GM12873 (cell line): ENCODE results near the gene NOL7.

Source experiments
- CTCF ChIP-seq: IDR thresholded peaks from 2 replicates; pipeline ENCODE4 v1.5.1; 2012; ENCODE audit warnings: low read depth, mild to moderate bottlenecking, moderate library complexity, low read length, control low read depth; ENCODE audit not compliant: insufficient read depth; ENCODE audit errors: missing control alignments

Gene NOL7

GRCh38 chr6:13638014-13638413 is 22.9 kb downstream of the NOL7 start:
- no peak for TF ChIP-seq CTCF

- TF ChIP-seq CTCF, result no peak
Observed at GRCh38 chr6:13638626-13639025, 23.5 kb downstream of the NOL7 start.

- TF ChIP-seq CTCF, result no peak
Observed at GRCh38 chr6:13641315-13641714, 26.2 kb downstream of the NOL7 start.

GRCh38 chr6:13643125-13643524 is 28.0 kb downstream of the NOL7 start:
- no peak for TF ChIP-seq CTCF

- no peak for TF ChIP-seq CTCF
Observed at GRCh38 chr6:13648850-13649249, 33.7 kb downstream of the NOL7 start.

- no peak for TF ChIP-seq CTCF
Observed at GRCh38 chr6:13649393-13649792, 34.3 kb downstream of the NOL7 start.

GRCh38 chr6:13653296-13653695 is 38.2 kb downstream of the NOL7 start:
- no peak for TF ChIP-seq CTCF
